GM12878 (cell line): Measurements from ENCODE around the gene SELENOP.

Experiments used
- CEBPB ChIP-seq, 2 experiments: fragments of 150-350 bp in 1 of 2; IDR thresholded peaks; 2 replicates each; pipeline ENCODE4 v1.6.1; 2012 to 2014; ENCODE audit warnings: low read depth in 2 of 2, low read length in 2 of 2, borderline replicate concordance in 1 of 2, inconsistent platforms in 1 of 2
- SMC3 ChIP-seq: IDR thresholded peaks from 2 replicates; pipeline ENCODE4 v1.6.1; 2011; ENCODE audit warnings: low read length, improper control_type of control experiment, borderline replicate concordance
- TF ChIP-seq, protein P1 (sequence below), 3 experiments: IDR thresholded peaks in 2 of 3; conservative IDR thresholded peaks in 1 of 3; 2 replicates each; pipeline ENCODE4 v1.5.1; 2011; ENCODE audit warnings: low read depth in 3 of 3, low read length in 3 of 3, mild to moderate bottlenecking in 3 of 3, control low read depth in 2 of 3, moderate library complexity in 2 of 3, inconsistent platforms in 1 of 3, mixed read lengths in 1 of 3; ENCODE audit not compliant: control insufficient read depth in 2 of 3, insufficient read depth in 1 of 3; ENCODE audit errors: extremely low read depth in 1 of 3

DNA sequence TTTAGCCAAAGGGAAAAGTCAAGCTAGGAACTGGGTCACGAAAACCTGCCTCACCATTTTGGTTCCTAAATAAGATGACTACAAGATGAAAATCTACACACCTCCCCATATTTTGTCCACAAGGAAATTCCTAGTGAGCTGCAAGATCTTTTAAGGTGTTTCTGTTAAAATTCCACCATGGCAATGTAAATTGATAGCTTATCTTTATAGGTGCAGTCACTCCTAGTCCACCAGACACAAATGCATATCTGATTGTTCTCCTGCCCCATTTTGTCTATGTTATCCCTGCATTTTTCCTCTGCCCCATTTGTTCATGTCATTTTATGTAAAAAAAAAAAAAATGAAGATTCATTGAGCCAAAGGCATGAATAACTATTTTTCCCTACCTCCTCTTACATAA lies 41.1 kb upstream of the SELENOP start:
- TF ChIP-seq, protein P1, sequence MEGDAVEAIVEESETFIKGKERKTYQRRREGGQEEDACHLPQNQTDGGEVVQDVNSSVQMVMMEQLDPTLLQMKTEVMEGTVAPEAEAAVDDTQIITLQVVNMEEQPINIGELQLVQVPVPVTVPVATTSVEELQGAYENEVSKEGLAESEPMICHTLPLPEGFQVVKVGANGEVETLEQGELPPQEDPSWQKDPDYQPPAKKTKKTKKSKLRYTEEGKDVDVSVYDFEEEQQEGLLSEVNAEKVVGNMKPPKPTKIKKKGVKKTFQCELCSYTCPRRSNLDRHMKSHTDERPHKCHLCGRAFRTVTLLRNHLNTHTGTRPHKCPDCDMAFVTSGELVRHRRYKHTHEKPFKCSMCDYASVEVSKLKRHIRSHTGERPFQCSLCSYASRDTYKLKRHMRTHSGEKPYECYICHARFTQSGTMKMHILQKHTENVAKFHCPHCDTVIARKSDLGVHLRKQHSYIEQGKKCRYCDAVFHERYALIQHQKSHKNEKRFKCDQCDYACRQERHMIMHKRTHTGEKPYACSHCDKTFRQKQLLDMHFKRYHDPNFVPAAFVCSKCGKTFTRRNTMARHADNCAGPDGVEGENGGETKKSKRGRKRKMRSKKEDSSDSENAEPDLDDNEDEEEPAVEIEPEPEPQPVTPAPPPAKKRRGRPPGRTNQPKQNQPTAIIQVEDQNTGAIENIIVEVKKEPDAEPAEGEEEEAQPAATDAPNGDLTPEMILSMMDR (IDR thresholded peaks at IDR 0.05 in 2 of 3, conservative IDR thresholded peaks at IDR 0.05 in 1 of 3; ENCODE audit: control insufficient read depth in 2 of 3, extremely low read depth in 1 of 3, insufficient read depth in 1 of 3, low read depth in 3 of 3, low read length in 3 of 3): no peak
- no peak for TF ChIP-seq CEBPB (IDR thresholded peaks at IDR 0.05; ENCODE audit: borderline replicate concordance in 1 of 2, low read depth in 2 of 2, low read length in 2 of 2)
- TF ChIP-seq SMC3: no peak
